Peyer's patch (tissue), 4 donors: ENCODE measurements around the gene TRMT11.

Source experiments
- POLR2A ChIP-seq, 2 donors: fragments of 450-650 bp; IDR thresholded peaks; one replicate each; pipeline ENCODE4 v1.5.1; 2017; ENCODE audit warnings: antibody characterized with exemption in 2 of 2, mild to moderate bottlenecking in 2 of 2, moderate library complexity in 2 of 2
- TF ChIP-seq, protein P1 (sequence below), 6 experiments: fragments of 450-650 bp in 4 of 6; fragments of 200-600 bp in 2 of 6; sonication (generic) in 1 of 6; IDR thresholded peaks; one replicate each; pipeline ENCODE4 v1.5.1; 2017 to 2019; ENCODE audit warnings: antibody characterized with exemption in 6 of 6, mild to moderate bottlenecking in 3 of 6, moderate library complexity in 1 of 6

DNA sequence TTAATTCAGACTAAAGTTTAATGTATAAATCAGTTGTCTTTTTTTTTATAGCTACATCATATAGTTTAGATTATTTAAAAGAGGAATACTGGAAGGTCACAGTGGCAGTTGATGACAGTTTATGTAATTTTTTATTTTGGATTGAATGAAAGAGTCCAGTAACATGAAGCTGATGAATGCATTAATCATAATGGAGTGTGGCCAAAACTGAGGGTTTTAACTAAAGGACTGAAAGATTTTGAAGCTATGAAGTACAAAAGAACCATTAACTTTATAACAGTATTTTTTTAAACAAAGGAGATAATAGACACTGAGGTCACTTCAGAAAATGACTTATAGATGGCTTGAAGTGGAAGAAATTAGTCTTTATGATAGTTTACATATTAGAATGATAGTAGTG, 41.3 kb downstream of the TRMT11 start:
- TF ChIP-seq POLR2A (IDR thresholded peaks at IDR 0.05), result no peak
- TF ChIP-seq, protein P1, sequence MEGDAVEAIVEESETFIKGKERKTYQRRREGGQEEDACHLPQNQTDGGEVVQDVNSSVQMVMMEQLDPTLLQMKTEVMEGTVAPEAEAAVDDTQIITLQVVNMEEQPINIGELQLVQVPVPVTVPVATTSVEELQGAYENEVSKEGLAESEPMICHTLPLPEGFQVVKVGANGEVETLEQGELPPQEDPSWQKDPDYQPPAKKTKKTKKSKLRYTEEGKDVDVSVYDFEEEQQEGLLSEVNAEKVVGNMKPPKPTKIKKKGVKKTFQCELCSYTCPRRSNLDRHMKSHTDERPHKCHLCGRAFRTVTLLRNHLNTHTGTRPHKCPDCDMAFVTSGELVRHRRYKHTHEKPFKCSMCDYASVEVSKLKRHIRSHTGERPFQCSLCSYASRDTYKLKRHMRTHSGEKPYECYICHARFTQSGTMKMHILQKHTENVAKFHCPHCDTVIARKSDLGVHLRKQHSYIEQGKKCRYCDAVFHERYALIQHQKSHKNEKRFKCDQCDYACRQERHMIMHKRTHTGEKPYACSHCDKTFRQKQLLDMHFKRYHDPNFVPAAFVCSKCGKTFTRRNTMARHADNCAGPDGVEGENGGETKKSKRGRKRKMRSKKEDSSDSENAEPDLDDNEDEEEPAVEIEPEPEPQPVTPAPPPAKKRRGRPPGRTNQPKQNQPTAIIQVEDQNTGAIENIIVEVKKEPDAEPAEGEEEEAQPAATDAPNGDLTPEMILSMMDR (IDR thresholded peaks at IDR 0.05), result no peak
